GM18858 (cell line): Measurements from ENCODE around the gene SPR.
"Not testable (repeated sequence)": the region's sequence is repeated elsewhere in the genome, so short reads cannot be mapped to it uniquely, and the experiment has no call there.

ENCODE experiments used
- ATAC-seq: cut with Tn5 transposase; IDR thresholded peaks from one replicate; pipeline ENCODE4 v1.9.1; 2021; ENCODE audit not compliant: unreplicated experiment

Gene SPR

GRCh38 chr2:72888438-72889202 is 1.4 kb downstream of the SPR start:
- ATAC-seq: no peak

- no peak for ATAC-seq
These were observed 2.8 kb downstream of the SPR start for GRCh38 chr2:72889991-72890390.

GRCh38 chr2:72891091-72891818 is 4.0 kb downstream of the SPR start:
- ATAC-seq: no peak

GRCh38 chr2:72892506-72893173 is 5.4 kb downstream of the SPR start:
- ATAC-seq: peak; percentile 67

- peak; percentile 41 for ATAC-seq
These were observed 6.5 kb downstream of the SPR start for GRCh38 chr2:72893594-72894319.

- no peak for ATAC-seq
These were observed 7.3 kb downstream of the SPR start for GRCh38 chr2:72894514-72894913.

GRCh38 chr2:72895154-72895553 is 7.9 kb downstream of the SPR start:
- no peak for ATAC-seq

- ATAC-seq: no peak
These were observed 8.6 kb downstream of the SPR start for GRCh38 chr2:72895759-72896281.

GRCh38 chr2:72896446-72896845 is 9.2 kb downstream of the SPR start:
- ATAC-seq: no peak

- no peak for ATAC-seq
These were observed 10.8 kb downstream of the SPR start for GRCh38 chr2:72897785-72898584.

GRCh38 chr2:72898585-72898906 is 11.3 kb downstream of the SPR start:
- no peak for ATAC-seq

GRCh38 chr2:72900191-72900825 is 13.1 kb downstream of the SPR start:
- no peak for ATAC-seq

GRCh38 chr2:72901426-72901825 is 14.2 kb downstream of the SPR start:
- no peak for ATAC-seq

GRCh38 chr2:72907369-72907768 is 20.2 kb downstream of the SPR start:
- ATAC-seq: not testable (repeated sequence)

- no peak for ATAC-seq
These were observed 21.5 kb downstream of the SPR start for GRCh38 chr2:72908741-72909140.

- no peak for ATAC-seq
These were observed 24.0 kb downstream of the SPR start for GRCh38 chr2:72911256-72911655.

- ATAC-seq: no peak
These were observed 26.4 kb downstream of the SPR start for GRCh38 chr2:72913486-72914205.

- no peak for ATAC-seq
These were observed 27.0 kb downstream of the SPR start for GRCh38 chr2:72914206-72914559.

- ATAC-seq: no peak
These were observed 27.5 kb downstream of the SPR start for GRCh38 chr2:72914589-72915319.
